Neural cell (in vitro differentiated cells): ENCODE measurements around the gene CXCL5.

ENCODE experiments used
- CTCF ChIP-seq: fragments of 450-650 bp; IDR thresholded peaks from 2 replicates; pipeline ENCODE4 v1.5.1; 2014; ENCODE audit warnings: antibody characterized with exemption, mild to moderate bottlenecking, moderate library complexity; ENCODE audit not compliant: poor library complexity, severe bottlenecking
- EP300 ChIP-seq: fragments of 450-650 bp; conservative IDR thresholded peaks from 2 replicates; pipeline ENCODE4 v1.6.1; 2014; ENCODE audit warnings: antibody characterized with exemption, mild to moderate bottlenecking, moderate library complexity; ENCODE audit not compliant: poor library complexity, severe bottlenecking
- POLR2AphosphoS5 ChIP-seq: IDR thresholded peaks from 2 replicates; pipeline ENCODE4 v1.6.1; 2012
- SMC3 ChIP-seq: fragments of 450-650 bp; conservative IDR thresholded peaks from 2 replicates; pipeline ENCODE4 v1.6.1; 2014; ENCODE audit warnings: antibody characterized with exemption, mild to moderate bottlenecking, moderate library complexity; ENCODE audit not compliant: poor library complexity
- TAF1 ChIP-seq: IDR thresholded peaks from 2 replicates; pipeline ENCODE4 v1.6.1; 2012; ENCODE audit warnings: low read depth

DNA sequence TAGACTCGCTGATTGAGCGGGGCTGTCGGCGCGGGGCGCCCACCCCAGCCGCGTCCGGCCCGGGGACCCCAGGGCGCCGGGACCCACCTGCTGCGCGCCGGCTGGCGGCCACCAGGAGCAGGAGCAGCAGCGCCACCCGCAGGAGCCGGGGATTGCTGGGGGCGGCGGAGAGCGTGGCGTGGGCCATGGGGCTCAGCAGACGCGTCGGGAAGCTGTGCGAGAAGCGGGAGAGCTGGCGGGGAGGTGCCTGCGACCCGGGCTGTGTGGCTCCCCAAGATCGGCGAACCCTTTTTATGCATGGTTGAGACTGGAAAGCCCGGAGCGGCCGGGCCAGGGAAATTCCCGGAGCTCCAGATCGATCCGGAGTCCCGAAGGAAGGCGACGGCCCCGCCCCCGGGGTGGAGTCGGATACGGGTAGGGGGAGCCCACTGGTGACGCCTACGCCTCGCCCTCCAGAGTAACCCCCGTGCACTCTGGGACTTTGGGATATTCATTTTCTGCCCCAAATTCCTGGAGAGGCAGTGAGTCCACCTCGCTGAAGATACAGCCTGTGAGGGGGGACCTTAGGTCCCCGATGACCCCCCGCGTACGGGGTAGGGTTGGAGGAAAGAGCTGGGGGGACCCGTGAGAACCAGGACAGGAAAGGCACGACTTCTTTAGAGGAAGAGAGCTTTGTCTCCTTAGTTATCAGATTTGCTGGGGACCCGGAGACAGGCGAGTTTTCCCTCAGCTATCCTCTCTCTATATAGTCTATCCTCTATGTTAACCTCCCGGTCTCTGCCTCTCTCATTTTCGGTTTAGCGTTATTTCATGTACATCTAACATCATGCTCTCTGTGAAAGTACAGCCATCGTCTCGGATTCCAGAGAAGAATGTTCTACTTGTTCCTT, 40.2 kb upstream of the CXCL5 start, which contains the start of gene CXCL3:
- TF ChIP-seq POLR2AphosphoS5 (no peak), EP300 (no peak), CTCF (peak; percentile 82), TAF1 (no peak), SMC3 (peak; percentile 51)
